Activated CD4-positive, alpha-beta T cell treated with anti-CD3 and anti-CD28 coated beads, Interleukin-2, amount 10 ng/mL, durations not matched to agents 7 days and 5 days (primary cell): ENCODE data around the gene PROM1. TPM values are rescaled to one million over a fixed set of nuclear protein-coding genes. Genes with fewer than 3 reads are reported as not detected.

Experiments
- CTCF ChIA-PET: fragments of 350-600 bp; sonication (Branson Sonifier 250); formaldehyde crosslinking; loops from one replicate; lab custom pipeline; 2021; ENCODE audit warnings: antibody characterized with exemption; lab: Charles Lee
- POLR2A ChIA-PET: fragments of 350-600 bp; sonication (Branson Sonifier 250); formaldehyde crosslinking; loops from one replicate; lab custom pipeline; 2021; ENCODE audit warnings: antibody characterized with exemption; lab: Charles Lee
- DNase-seq: peaks from one replicate; pipeline ENCODE4 v3.0.0-alpha.2; 2020
- H3K27ac Mint-ChIP-seq: one replicate; pipeline ENCODE4 v1.8.0; 2021; ENCODE audit warnings: mild to moderate bottlenecking, moderate library complexity, mixed read lengths
- H3K27me3 Mint-ChIP-seq: one replicate; pipeline ENCODE4 v1.8.0; 2021; ENCODE audit warnings: mixed read lengths
- H3K36me3 Mint-ChIP-seq: one replicate; pipeline ENCODE4 v1.8.0; 2021; ENCODE audit warnings: low read depth, mixed read lengths
- H3K4me1 Mint-ChIP-seq: one replicate; pipeline ENCODE4 v1.8.0; 2021; ENCODE audit warnings: mixed read lengths
- H3K4me3 Mint-ChIP-seq: one replicate; pipeline ENCODE4 v1.8.0; 2021; ENCODE audit warnings: mild to moderate bottlenecking, moderate library complexity, mixed read lengths
- H3K9me3 Mint-ChIP-seq: one replicate; pipeline ENCODE4 v1.8.0; 2021; ENCODE audit warnings: mixed read lengths
- total RNA-seq, 2 experiments: library from RNA; stranded (reverse); gene quantifications; one replicate each; pipeline ENCODE4 v1.2.3, GENCODE V29; 2021

PROM1 gene
- total RNA-seq, 2 experiments from 2014 or later: not detected

DNA sequence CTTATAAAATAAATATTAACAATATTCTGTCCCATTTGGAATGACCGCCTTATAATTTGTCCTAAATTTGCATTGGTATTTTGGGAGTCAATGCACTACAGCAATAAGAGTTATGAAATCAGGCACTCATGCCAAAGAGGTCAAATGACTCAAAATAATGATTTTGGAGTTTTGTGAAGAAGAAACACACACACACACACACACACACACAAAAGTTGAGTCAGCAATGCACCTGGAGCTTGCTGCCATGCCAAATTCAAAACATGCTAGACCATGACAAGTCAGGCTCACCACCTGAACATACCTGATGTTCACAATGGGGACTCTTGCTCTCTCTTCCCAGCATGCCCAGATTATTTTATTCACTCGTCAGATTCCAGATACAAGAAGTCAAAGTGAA is 56.7 kb downstream of the PROM1 start:
- no peaks in the 10 kb centered on the region for H3K9me3 Mint-ChIP-seq
- ChIA-PET CTCF (no interaction called here), POLR2A (no interaction called here)
- no peak overlapping the region for H3K27ac Mint-ChIP-seq
- no peak for DNase-seq
- H3K27me3 Mint-ChIP-seq: peaks cover 4% of the 10 kb centered on the region
- no peaks in the 10 kb centered on the region for H3K4me1 Mint-ChIP-seq
- H3K4me3 Mint-ChIP-seq: no peak overlapping the region
- no peaks in the 10 kb centered on the region for H3K36me3 Mint-ChIP-seq

DNA sequence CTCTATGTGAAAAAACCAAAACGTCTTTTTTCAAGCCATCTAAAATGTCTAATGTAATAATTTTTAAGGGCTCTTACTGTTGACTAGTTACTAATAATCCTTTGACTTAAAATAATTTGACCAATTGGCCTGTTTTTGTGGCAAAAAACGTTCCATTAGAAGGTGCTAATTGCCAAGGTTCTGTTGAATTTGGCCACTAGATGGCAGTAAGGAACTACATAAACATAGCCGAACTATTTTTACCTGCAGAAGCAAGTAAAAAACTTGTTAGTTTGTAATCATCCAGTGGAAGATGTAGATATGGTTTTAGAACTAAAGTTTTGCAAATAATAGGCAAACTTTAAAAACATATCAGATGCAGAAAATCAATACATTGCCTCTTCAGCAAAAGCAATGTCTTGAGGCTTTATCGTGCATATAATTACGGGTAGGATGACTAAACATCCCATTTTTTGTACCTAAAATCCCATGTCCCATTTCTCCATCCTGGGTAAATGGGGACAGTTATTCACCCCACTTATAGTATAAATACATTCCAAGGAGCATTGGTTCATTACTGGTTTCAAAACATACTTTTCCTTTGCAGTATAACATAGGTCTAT is 57.6 kb downstream of the PROM1 start:
- ChIA-PET POLR2A (no interaction called here), CTCF (no interaction called here)
- Mint-ChIP-seq H3K4me3 (no peak overlapping the region), H3K9me3 (no peaks in the 10 kb centered on the region), H3K36me3 (no peaks in the 10 kb centered on the region), H3K27me3 (peaks cover 9% of the 10 kb centered on the region), H3K27ac (no peak overlapping the region), H3K4me1 (no peaks in the 10 kb centered on the region)
- DNase-seq: peak; percentile 60

DNA sequence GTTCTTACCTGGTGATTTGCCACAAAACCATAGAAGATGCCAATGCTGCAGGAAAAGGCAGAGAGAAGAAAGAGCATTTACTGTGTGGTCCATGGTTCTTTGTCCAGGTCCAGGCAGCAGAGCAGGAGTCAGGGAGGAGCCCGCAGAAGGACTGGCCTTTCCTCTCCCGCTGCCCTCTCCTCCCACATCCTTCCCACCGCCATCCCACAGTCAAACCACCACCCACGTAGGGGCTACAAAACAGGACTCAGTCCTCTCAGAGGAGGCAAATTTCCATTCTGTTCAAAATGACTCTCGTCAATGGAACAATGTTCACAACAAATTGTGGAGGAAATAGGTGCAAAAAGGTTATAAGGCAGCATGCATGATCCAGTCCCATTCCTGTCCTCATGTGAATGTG is 58.6 kb downstream of the PROM1 start:
- DNase-seq: no peak
- Mint-ChIP-seq H3K36me3 (no peaks in the 10 kb centered on the region), H3K27me3 (peaks cover 12% of the 10 kb centered on the region), H3K4me3 (no peak overlapping the region), H3K9me3 (no peaks in the 10 kb centered on the region), H3K27ac (no peak overlapping the region), H3K4me1 (no peaks in the 10 kb centered on the region)
- CTCF ChIA-PET: no interaction called here
- POLR2A ChIA-PET: no interaction called here

DNA sequence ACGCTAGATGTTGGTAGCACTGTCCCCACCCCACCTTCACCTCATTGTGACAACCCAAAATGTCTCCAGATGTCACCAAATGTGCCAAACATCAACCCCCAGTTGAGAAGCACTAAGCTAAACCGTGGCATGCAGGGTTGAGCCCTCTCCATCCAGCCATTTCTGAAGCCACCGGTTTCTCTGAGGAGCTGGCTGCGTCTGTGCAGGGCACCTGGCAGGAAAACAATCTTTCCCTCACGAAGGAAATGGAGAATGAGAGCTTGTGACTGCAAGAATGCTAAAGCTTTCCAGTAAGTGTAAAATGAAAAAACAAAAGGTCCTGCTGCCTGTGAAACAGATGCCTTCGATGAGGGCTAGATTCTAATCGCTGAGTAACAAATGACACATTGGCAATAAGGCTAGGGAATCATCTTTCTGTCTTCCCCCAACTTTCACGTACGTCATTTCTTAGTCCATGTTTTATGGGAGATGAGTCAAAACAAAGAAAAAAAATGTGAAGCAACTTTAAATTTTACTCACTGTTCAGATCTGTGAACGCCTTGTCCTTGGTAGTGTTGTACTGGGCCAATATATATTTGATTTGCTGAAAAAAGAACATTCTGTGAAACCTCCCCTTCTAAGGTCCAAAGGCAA is 59.9 kb downstream of the PROM1 start:
- Mint-ChIP-seq H3K4me1 (no peaks in the 10 kb centered on the region), H3K27ac (no peak overlapping the region), H3K27me3 (peaks cover 10% of the 10 kb centered on the region), H3K36me3 (no peaks in the 10 kb centered on the region), H3K4me3 (no peak overlapping the region), H3K9me3 (no peaks in the 10 kb centered on the region)
- ChIA-PET CTCF (interaction anchor here (0.9 to 1.0 kb wide), 2 partner anchors 23 to 182 kb away, joined by 3 read pairs; no protein-coding TSS in a partner anchor), POLR2A (no interaction called here)
- DNase-seq: no peak

DNA sequence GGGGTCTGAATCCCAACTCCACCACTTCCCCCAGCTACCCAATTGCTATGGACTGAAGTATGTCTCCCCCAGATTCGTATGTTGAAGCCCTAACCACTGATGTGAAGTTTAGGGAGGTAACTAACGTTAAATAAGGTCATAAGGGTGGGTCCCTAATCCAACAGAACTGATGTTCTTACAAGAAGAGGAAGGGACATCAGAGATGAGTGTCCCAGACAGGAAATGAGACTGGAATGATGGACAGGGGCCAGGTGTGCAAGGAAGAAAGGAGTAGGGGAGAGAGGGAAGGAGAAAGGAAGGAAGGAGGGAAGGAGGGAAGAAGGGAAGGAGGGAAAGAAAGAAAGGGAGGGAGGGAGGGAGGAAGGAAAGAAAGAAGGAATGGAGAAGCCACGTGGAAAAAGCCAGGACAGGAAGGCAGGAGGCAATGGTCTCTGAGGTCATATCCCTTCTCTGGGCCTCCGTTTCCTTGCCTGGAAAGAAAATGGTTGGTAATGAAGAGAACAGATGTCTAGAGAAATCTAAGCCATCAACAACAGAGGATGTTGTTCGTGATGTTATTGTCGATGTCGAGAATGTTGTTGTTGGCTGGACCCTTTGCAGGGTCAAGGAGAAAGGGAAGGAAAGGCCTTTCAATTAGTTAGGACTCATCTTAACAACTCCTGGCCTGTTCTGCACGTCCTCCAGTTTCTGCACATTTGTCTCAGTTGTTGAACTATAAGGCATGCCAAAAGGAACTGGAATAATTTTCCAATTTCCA is 61.8 kb downstream of the PROM1 start:
- CTCF ChIA-PET: no interaction called here
- peaks cover 14% of the 10 kb centered on the region for H3K27me3 Mint-ChIP-seq
- H3K36me3 Mint-ChIP-seq: no peaks in the 10 kb centered on the region
- no peak for DNase-seq
- POLR2A ChIA-PET: no interaction called here
- H3K9me3 Mint-ChIP-seq: no peaks in the 10 kb centered on the region
- no peaks in the 10 kb centered on the region for H3K4me1 Mint-ChIP-seq
- no peak overlapping the region for H3K4me3 Mint-ChIP-seq
- no peak overlapping the region for H3K27ac Mint-ChIP-seq

DNA sequence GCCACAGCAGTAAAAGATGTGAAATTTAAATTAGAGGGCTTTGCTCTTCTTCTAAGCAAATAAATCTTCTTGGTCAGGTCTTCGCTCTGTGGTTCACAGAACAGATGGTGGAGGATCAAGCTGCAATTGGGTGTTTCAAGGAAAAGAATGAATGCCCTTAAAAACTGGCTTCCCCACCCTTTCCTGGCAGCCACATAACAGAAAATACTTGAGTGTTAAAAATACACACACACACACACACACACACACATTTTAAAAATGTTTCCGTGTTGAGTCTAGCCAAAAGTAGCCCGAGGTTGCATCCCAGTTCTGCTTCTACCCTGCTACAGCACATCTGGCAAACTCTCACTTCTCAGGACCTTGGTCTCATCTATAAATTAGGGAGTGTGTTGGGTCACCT is 64.2 kb downstream of the PROM1 start:
- no peaks in the 10 kb centered on the region for H3K36me3 Mint-ChIP-seq
- H3K4me1 Mint-ChIP-seq: no peaks in the 10 kb centered on the region
- H3K27me3 Mint-ChIP-seq: peaks cover 14% of the 10 kb centered on the region
- H3K4me3 Mint-ChIP-seq: no peak overlapping the region
- H3K9me3 Mint-ChIP-seq: no peaks in the 10 kb centered on the region
- ChIA-PET POLR2A (no interaction called here), CTCF (interaction anchor here (1.6 kb wide), 1 partner anchor 245 kb away, joined by 4 read pairs; no protein-coding TSS in a partner anchor)
- no peak overlapping the region for H3K27ac Mint-ChIP-seq
- no peak for DNase-seq

DNA sequence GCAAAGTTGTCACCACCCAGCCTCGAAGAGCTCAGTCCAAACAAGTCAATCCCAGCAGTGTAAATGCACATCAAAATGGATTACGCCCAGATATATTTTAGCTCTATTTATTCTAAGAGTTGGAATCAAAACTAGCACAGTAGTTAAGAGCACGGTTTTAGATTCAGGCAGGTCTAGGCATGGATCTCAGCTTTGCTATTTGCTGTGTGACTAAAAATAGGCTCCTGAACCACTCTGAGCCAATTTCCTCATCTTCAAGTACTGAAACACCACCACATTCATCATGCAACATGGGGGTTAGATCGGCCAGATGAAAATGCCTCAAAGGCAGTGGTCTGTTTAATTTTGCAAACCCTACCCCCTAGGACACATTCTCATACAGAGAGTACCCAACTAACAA is 65.0 kb downstream of the PROM1 start:
- H3K4me1 Mint-ChIP-seq: no peaks in the 10 kb centered on the region
- H3K27me3 Mint-ChIP-seq: peaks cover 14% of the 10 kb centered on the region
- no peak overlapping the region for H3K4me3 Mint-ChIP-seq
- H3K36me3 Mint-ChIP-seq: no peaks in the 10 kb centered on the region
- POLR2A ChIA-PET: no interaction called here
- H3K27ac Mint-ChIP-seq: no peak overlapping the region
- no peaks in the 10 kb centered on the region for H3K9me3 Mint-ChIP-seq
- no peak for DNase-seq
- CTCF ChIA-PET: interaction anchor here (0.6 to 1.0 kb wide), 2 partner anchors 17 to 21 kb away, joined by 3 read pairs; no protein-coding TSS in a partner anchor

DNA sequence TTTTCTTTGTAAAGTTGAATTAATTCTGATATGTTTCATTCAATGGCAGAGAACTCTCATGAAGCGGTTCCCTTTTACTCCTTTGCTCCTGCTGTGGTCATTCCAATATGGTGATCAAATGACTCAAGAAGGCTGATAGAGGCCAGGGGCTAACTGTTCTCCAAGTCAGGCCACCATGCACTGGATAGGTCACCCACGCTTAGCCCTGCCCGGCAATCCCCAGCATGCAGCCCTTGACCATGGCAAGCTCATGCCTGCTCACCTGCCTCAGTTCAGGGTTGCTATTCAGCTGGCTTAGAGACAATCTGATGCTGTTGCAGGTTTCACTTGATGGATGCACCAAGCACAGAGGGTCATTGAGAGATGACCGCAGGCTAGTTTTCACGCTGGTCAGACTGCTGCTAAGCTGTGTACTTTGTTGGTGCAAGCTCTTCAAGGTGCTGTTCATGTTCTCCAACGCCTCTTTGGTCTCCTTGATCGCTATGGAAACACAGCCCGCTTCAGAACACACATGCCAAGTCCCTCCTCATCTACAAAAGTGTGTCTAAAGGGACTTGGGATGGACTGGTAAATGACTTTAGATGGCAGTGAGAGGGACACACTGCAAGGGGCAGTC is 65.7 kb downstream of the PROM1 start:
- Mint-ChIP-seq H3K27me3 (peaks cover 14% of the 10 kb centered on the region), H3K4me3 (no peak overlapping the region)
- CTCF ChIA-PET: interaction anchor here (1.0 kb wide), 1 partner anchor 16 kb away, joined by 3 read pairs; no protein-coding TSS in a partner anchor

DNA sequence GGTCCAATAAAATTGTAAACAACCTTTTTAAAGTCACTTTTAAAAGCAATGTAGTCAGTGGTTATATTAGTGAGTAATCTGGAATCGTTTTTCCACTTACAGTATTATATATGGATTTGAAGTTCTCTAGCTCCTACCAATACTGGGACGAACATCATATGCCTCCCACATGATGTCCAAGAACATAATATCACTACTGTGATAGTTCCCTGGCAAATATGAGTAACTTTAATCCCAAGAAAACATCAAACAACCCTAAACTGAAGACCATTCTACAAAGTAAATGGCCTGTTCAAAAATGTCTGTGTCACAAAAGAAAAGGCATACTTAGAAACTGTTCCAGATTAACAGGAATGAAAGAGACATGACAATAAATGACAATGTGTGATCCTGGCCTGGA is 67.3 kb downstream of the PROM1 start:
- no peak for DNase-seq
- Mint-ChIP-seq H3K36me3 (no peaks in the 10 kb centered on the region), H3K27me3 (peaks cover 11% of the 10 kb centered on the region), H3K4me1 (no peaks in the 10 kb centered on the region), H3K9me3 (no peaks in the 10 kb centered on the region), H3K27ac (no peak overlapping the region), H3K4me3 (no peak overlapping the region)
- POLR2A ChIA-PET: no interaction called here
- CTCF ChIA-PET: interaction anchor here (1.7 kb wide), 1 partner anchor 248 kb away, joined by 3 read pairs; no protein-coding TSS in a partner anchor

More for the DNA sequence above, 65.7 kb downstream of the PROM1 start:
- H3K36me3 Mint-ChIP-seq: no peaks in the 10 kb centered on the region
- POLR2A ChIA-PET: no interaction called here
- no peak for DNase-seq
- no peak overlapping the region for H3K27ac Mint-ChIP-seq
- H3K9me3 Mint-ChIP-seq: no peaks in the 10 kb centered on the region
- H3K4me1 Mint-ChIP-seq: no peaks in the 10 kb centered on the region

DNA sequence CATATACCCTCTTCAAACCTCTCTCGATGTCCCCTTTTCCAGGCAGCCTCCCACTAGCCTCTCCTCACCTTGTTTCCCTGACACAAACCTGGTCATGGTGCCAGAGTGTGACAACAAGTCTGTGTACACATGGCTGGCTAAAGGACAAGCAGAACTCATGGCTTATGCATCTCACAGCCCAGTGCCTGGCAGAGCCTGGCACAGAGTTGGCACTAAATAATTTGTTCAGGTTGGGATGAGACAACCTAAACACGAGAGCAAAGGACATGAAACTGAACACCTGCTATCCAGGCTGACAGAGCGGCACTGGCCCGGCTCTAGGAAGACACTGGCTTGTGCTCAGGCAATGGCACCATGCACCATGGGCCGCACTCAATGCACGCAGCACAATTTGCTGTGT is 72.7 kb downstream of the PROM1 start:
- Mint-ChIP-seq H3K27me3 (no peaks in the 10 kb centered on the region), H3K36me3 (no peaks in the 10 kb centered on the region), H3K27ac (no peak overlapping the region), H3K9me3 (no peaks in the 10 kb centered on the region), H3K4me3 (no peak overlapping the region), H3K4me1 (no peaks in the 10 kb centered on the region)
- no peak for DNase-seq
- ChIA-PET CTCF (no interaction called here), POLR2A (no interaction called here)

DNA sequence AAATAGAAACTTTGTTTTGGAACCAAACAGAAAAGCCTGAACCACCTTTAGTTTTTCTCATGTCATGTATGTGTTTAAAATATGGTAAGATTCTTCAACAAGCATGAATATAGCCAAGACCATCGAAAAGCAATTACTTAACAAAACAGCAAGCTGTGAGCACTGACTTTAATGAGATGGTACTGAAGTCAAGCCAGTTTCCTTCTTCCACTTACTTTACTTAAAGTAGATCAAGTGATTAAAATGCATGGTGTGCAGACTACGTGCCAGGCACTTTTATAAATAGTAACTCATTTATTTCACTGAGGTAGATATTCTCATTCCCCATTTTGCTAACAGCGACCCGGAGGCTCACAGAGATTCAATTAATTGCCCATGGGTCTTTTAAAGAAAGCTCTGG is 74.7 kb downstream of the PROM1 start:
- no peak overlapping the region for H3K27ac Mint-ChIP-seq
- CTCF ChIA-PET: no interaction called here
- peaks cover 3% of the 10 kb centered on the region for H3K27me3 Mint-ChIP-seq
- H3K36me3 Mint-ChIP-seq: no peaks in the 10 kb centered on the region
- H3K4me3 Mint-ChIP-seq: no peak overlapping the region
- no peaks in the 10 kb centered on the region for H3K9me3 Mint-ChIP-seq
- DNase-seq: no peak
- POLR2A ChIA-PET: no interaction called here
- H3K4me1 Mint-ChIP-seq: no peaks in the 10 kb centered on the region

DNA sequence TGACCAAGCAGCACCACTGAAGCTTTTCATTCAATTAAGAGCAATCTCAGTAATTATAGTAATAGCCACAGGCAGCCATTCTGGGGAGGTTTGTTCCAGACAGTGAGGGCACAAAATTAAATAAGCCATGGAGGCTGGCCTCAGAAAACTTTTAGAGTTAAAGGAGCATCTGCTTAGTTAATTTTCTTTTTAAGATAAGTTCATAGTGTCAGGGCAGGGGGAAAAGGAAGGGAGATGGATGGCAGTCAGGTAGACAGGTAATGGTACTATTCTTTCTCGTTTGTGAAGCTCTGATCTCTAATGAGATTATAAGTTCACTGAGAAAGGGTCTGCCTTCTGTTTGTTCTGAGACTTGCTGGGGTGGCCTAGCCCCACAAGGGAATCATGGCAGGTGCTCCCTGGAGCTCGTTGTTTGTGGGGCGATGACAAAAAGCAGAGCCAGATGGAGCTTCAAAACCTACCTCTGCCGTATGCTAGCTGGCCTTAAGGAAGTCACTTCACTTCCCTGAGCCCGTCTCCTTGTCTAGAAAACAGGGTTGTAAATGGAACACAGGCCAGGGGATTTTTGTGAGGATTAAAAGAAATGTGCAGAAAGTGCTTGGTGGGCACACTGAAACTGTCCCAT is 76.2 kb downstream of the PROM1 start:
- POLR2A ChIA-PET: no interaction called here
- H3K27ac Mint-ChIP-seq: no peak overlapping the region

More for the DNA sequence above, 76.2 kb downstream of the PROM1 start:
- no peaks in the 10 kb centered on the region for H3K36me3 Mint-ChIP-seq
- no peaks in the 10 kb centered on the region for H3K9me3 Mint-ChIP-seq
- CTCF ChIA-PET: interaction anchor here (1.0 kb wide), 1 partner anchor 11 kb away, joined by 3 read pairs; no protein-coding TSS in a partner anchor
- H3K4me3 Mint-ChIP-seq: no peak overlapping the region
- no peak for DNase-seq
- no peaks in the 10 kb centered on the region for H3K4me1 Mint-ChIP-seq
- peaks cover 4% of the 10 kb centered on the region for H3K27me3 Mint-ChIP-seq
